ACHN (cell line): ENCODE measurements around the gene SYT4.
"Not testable (repeated sequence)": the region's sequence is repeated elsewhere in the genome, so short reads cannot be mapped to it uniquely, and the experiment has no call there.

Source experiments
- DNase-seq: peaks from one replicate; pipeline ENCODE4 v3.0.0-alpha.2; 2015
- in situ Hi-C: cut with HindIII; loops from 2 replicates; pipeline ENCODE4 v1.10.0; 2017; ENCODE audit warnings: low sequenced_read_pairs, low pct_ligation_motif_present, low pct_unique_long_range_greater_than_20kb

Gene SYT4

DNA sequence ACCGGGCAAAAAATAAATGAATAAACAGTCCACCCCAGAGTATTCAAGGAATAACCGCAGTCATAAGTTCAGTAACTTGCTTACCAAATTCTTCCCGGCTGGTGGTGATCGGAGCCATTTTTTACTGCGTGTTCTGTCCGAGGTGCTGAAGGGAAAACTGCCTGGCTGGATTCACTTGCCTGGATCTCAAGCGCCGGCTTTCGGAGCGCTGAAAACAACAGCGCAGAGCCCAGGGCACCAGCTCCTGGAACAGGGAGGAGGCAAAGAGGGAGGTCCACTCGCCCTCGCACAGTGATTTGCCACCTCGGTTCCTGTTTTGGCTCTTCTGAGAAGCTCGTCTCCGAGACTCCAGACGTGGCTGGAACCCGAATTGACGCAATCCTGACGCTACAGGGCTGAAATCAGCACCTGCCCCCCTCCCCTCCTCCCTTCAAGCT is at the start of gene SYT4:
TSS of gene SYT4 (minus strand) at position 327 of the 437 bp plus-strand sequence. CDS start at position 118, 209 bp downstream.
- DNase-seq, result peak; percentile 45
- in situ Hi-C loops, result no loop called here

DNA sequence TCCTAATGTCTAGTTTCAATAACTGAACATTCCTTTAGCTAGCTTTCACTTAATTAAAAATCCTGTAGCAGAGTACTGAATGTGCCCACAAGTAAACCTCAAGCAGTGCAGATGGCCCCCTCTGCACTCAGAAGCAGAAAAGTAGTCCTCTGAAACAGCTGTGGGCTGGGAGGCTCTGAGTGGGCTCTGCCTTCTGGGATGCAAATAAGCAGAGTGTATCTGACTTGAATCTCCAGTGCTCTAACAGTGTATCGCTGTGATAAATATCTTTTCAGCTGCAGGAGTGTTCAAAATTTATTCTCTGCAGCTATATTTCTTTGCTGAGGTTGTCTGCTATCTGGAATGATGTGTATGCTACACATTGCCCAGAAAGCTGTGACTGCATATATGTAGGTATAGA is 44.8 kb upstream of the SYT4 start:
- in situ Hi-C loops, result no loop called here
- no peak for DNase-seq

GRCh38 chr18:43314941-43315340 is 37.7 kb upstream of the SYT4 start:
- in situ Hi-C loops, result no loop called here
- DNase-seq, result no peak

GRCh38 chr18:43312891-43313290 is 35.6 kb upstream of the SYT4 start:
- in situ Hi-C loops, result no loop called here
- DNase-seq, result no peak

GRCh38 chr18:43310239-43310638 is 32.9 kb upstream of the SYT4 start:
- in situ Hi-C loops, result no loop called here
- no peak for DNase-seq

GRCh38 chr18:43303376-43303775 is 26.1 kb upstream of the SYT4 start:
- in situ Hi-C loops, result no loop called here
- DNase-seq, result no peak

DNA sequence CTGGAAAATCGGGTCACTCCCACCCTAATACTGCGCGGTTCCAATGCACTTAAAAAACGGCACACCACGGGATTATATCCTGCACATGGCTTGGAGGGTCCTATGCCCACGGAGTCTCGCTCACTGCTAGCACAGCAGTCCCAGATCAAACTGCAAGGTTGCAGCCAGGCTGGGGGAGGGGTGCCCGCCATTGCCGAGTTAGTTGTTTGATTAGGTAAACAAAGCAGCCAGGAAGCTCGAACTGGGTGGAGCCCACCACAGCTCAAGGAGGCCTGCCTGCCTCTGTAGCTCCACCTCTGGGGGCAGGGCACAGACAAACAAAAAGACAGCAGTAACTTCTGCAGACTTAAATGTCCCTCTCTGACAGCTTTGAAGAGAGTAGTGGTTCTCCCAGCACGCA is 8.9 kb upstream of the SYT4 start:
- in situ Hi-C loops, DNase-seq: not testable (repeated sequence)

GRCh38 chr18:43283299-43283698 is 6.0 kb upstream of the SYT4 start:
- in situ Hi-C loops, result no loop called here
- no peak for DNase-seq

DNA sequence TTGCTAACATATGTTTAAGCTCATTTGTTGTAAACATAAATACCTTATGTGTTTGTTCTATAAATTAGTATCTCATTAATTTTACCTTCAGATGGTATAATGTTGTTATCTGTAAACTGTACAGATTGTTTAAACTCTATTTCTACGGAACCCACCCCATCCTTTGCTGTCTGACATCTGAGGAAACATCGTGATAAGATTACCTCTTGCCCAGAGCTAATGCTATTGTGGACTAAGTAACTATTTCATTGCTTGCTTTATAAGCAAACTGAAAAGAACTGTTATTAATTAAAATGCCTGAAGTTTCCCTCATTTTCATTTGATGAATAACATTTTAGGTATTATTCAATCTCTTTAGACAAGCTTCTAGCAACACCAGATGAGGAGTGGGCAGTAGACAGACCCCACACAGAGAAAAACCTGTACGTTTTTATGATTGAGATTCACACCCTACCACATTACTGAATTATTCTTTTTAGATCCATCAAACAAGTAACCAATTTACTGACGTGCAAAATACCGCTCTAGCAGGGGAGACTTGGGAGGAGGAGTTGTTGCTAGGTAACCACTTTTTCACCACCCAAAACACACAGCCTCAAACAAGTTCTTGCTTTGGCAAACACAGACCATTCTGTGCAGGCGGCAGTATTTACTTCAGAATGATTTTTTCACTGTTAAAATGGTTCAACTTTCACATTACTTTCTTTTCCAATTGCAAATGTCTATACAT is 1.9 kb upstream of the SYT4 start:
- in situ Hi-C loops, result no loop called here
- peak; percentile 15 for DNase-seq

- in situ Hi-C loops, result no loop called here
- no peak for DNase-seq
Observed at GRCh38 chr18:43278355-43278754, 1.1 kb upstream of the SYT4 start.

DNA sequence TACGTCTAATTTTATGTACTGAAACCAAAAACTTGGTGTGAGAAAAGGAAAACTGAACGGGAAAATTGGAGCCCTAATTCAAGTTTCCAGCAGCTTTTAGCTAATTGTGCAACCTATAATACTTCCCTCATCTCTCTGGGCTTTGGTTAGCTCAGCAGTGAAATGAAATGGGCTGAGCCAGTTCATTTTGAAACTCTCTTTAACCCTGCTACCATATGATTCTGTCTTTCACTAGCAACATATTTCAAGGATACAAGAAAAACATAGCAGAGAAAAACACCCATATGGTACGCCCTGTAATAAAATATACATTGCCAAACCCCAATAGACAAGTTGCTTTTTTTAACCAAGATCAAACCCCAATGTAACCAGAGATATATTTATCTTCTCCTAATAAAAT is 799 bp downstream of the SYT4 start:
- in situ Hi-C loops, result no loop called here
- DNase-seq, result no peak

DNA sequence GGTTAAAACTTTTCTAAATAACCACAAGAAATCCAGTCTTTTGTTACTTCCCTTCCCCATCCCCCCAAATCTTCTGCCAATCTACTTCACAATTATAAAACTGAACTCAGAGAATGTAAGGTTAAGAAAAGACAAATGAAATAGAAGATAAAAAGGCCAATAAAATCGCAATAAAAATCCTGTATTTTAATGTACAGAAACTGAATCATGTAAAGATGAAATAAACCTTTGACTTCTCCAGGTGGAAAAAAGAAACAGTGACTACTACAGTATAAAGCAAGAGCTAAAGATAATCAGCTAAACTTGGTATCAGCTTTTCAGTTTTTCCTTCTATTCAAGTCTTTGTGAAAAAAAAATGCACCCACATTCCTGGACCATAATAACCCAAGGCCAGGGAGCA is 1.7 kb downstream of the SYT4 start:
- no peak for DNase-seq
- in situ Hi-C loops, result no loop called here

DNA sequence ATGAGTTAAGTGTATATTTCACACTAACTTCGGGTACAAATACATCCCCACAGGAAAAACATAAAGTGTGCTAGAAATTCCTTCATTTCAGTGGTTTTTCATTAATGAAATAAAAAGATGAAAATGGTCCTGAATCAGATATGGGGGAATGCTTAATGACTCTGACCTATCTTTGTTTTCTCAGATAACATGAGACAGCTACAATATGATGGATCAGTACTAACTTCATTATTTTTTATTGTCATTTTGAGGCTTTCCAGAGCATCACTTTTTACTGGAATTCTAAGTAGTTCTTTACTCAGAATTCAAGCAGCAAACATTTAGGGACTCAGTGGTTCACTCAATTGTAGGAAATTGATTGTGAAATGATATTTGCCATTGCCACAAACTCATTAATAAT is 2.8 kb downstream of the SYT4 start:
- in situ Hi-C loops, result no loop called here
- no peak for DNase-seq

DNA sequence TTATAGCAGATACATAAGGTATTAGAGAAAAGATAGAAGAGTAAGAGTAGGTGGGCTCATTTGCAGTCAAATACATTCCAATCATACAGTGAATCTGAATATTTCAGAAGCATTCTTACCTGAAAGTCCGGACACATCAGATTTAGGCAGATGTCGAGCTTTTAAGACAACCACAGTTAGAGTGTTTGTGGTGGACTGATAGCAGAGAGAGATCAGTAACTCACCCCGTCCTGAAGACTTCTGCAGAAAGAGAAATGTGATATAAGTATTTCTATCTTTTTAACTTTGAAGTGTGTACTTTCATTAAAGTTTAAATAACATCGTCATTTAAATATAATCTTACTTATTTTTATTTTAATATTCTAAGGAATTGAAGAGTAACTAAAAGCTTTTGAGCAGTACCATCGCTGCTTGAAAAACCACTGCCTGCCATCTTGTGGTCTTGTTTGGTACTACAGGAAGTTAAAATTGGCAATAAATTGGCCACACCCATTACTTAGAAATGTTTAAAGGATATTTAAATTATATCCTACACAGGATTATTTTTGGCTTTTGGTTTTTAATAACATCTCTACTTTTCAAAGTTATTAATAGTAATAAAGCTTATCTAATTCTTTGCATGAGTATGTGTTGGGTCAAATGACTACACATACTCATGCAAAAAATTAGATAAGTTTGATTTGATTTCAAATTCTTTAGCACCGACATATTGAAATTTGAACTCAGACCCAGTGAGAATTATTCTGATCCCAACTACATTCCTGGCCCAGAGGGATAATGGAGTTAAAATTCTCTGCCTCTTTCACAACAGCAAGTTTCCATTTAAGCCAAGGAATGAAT is 5.5 kb downstream of the SYT4 start:
- in situ Hi-C loops, result no loop called here
- DNase-seq, result peak; percentile 43

DNA sequence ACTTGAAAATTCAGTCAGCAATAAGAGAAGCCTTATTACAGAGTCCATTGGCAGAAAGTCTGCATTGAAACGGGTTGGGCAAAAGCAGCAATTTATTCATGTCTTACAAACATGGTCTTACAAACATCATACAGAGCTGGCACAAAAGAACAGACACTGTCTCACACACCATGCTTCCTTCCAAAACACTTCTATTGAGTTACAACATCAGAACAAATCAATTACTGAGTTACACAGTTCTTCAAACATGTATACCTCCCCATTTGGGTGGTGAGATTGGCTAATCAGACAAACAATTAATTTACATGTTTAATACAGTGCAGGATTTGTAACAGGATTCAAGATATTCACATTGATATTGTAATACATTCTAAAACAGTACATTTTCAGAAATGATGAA is 9.5 kb downstream of the SYT4 start:
- no peak for DNase-seq
- in situ Hi-C loops, result no loop called here

DNA sequence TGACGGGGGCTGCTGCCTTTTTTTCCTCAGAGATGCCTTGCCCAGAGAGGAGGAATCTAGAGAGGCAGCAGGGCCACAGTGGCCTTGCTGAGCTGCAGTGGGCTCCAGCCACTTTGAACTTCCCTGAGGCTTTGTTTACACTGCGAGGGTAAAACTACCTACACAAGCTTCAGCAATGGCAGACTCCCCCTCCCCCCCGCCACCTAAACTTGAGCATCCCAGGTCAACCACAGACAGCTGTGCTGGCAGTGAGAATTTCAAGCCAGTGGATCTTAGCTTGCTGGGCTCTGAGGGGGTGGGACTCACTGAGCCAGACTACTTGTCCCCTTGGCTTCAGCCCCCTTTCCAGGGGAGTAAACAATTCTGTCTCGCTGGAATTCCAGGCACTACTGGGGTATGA is 11.8 kb downstream of the SYT4 start:
- in situ Hi-C loops, result no loop called here
- no peak for DNase-seq

DNA sequence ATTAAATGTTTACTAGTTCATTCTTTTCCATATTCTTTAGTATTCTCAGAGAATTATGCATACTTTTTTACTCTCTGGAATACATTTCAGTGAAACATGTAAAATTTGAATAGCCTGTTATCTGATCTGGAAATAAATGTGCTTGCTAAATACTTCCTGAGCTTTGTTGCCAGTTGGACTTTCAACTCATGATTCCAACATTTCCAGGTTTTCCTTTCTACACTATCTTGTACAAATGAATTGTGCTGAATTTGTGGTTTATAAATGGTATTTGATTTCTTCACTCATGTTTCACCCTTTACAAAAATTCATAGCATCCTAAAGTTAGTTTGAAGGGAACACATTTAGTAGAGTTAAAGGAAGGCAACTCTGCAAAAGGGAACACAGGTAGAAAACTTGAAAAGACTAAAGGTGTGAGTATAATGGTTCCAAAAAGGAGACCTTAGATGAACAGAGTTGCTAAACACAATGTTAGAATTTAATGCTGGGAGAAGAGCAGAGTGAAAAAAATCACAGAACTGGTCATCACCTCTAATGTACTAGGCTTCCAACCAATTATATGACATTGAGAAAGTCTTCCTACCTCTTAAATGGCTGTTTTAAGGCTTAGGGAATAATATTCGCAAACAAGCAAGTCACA is 28.6 kb downstream of the SYT4 start:
- in situ Hi-C loops, result no loop called here
- no peak for DNase-seq

GRCh38 chr18:43247944-43248343 is 29.3 kb downstream of the SYT4 start:
- no peak for DNase-seq
- in situ Hi-C loops, result no loop called here

- no peak for DNase-seq
- in situ Hi-C loops, result no loop called here
Observed at GRCh38 chr18:43238429-43238828, 38.9 kb downstream of the SYT4 start.
